Hepatic stellate cell (primary cell): Measurements from ENCODE around the gene DPP6.
"Not testable (repeated sequence)": the region's sequence is repeated elsewhere in the genome, so short reads cannot be mapped to it uniquely, and the experiment has no call there.

Experiments
- DNase-seq: peaks from one replicate; pipeline ENCODE4 v3.0.0; 2011; ENCODE audit warnings: low spot score

The DPP6 gene

DNA sequence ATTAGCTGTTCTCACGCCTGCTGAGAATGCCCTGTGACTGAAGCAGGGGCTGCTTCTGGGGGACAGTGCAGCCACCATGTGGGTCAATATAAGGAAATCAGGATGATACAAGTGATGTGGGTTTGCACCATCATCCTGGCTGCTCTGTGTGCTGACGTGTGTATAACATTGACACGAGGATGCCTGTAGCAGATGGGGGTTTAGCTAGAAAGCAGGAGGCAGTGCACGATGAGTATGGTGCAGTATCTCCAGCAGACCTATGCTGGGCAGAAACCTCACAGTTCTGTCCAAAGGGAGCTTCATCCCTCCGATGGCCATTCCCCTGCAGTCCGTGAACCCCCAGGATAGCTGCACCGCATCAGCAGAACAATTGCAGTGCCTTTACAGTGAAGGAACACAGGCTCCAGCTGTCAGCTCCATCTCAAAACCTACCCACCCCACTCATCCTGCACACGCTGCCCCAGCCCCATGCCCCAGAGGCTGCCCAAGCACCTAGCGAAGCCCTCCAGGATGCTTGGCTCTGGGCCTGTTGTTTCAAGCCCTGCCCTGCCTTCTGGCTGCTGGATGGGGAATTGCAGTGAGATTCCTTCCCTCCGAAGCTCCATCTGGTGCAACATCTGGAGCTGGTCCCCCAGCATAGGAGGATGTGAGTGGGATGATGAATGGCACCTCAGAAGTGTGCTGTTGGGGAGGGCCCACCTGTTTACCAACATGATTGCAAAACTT, 96.8 kb downstream of the DPP6 start:
- DNase-seq: not testable (repeated sequence)

GRCh38 chr7:154150656-154151055, 98.5 kb downstream of the DPP6 start:
- DNase-seq: not testable (repeated sequence)

GRCh38 chr7:154151306-154151705, 99.1 kb downstream of the DPP6 start:
- DNase-seq: not testable (repeated sequence)

GRCh38 chr7:154155928-154156327, 103.7 kb downstream of the DPP6 start:
- not testable (repeated sequence) for DNase-seq

DNA sequence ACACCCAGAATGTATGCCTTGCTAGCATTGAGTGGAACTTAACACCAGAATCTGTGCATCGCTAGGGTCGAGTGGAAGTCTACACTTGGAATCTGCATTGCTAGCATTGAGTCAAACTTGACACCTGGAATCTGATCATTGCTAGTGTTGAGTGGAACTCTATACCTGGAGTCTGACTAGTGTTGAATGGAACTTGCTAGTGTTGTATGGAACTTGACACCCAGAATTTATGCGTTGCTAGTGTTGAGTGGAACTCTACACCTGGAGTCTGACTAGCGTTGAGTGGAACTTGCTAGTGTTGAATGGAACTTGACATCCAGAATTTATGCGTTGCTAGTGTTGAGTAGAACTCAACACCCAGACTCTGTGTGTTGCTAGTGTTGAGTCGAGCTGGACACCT, 110.7 kb downstream of the DPP6 start:
- DNase-seq: not testable (repeated sequence)

DNA sequence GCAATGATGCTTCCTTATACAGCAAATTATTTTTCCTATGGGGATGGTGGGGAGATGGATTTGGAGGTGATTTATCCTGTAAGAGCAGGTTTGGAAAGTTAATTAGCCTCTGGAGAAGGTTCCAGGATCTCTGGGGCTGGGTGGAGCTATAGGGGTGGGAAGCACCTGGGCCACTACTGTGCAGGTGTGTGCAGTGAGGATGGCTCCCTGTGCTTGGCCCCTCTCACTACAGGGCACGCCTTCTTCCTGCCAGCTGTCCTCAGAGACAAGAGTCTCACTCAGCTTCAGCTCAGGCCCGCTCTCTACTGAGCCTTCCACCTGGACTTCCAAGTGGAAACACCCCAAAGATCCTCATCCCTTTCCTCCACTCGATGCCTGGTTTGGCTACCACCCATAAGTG, 111.4 kb downstream of the DPP6 start:
- not testable (repeated sequence) for DNase-seq

DNA sequence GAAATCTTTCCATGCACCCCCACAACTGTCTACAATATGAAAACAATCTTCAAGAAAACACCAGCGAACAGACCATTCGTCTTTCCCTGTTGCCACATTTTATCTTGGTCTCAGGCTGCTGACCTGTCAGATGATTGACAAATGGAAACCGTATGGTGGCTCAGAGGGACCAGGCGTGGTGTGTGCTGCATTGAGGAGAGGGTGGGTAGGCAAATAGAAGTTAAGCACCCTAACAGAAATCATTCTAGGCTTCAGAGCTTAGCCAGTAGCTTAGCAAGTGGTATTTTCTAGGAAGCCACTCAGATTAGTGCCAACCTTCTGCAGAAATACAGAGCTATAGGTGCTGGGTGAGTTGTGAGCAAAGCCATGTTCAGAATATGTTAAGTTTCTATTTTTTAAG, 114.9 kb downstream of the DPP6 start:
- DNase-seq: no peak

GRCh38 chr7:154167807-154168206, 115.6 kb downstream of the DPP6 start:
- DNase-seq: no peak

- DNase-seq: no peak
These were observed 119.2 kb downstream of the DPP6 start for GRCh38 chr7:154171422-154171821.

DNA sequence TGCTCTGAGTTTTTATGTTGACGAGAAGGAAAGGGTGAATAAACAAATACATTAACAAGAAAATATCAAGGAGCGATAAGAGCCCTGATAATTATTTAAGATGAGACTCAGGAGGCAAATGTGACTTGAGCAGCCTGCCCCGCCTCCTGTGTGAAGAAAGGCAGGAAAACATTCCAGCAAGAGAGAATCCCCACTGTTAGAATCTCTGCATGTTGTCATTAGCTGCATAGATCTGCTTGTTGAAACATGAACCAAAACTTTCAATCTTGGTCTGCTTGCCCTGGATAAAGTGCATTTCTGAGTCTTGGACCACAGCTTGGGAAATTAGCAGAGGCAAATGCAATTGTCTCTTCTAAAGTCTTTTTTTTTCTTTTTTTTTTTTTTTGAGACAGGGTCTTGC, 120.0 kb downstream of the DPP6 start:
- DNase-seq: no peak

GRCh38 chr7:154177584-154177983, 125.4 kb downstream of the DPP6 start:
- DNase-seq: no peak

- no peak for DNase-seq
These were observed 126.7 kb downstream of the DPP6 start for GRCh38 chr7:154178895-154179294.

- DNase-seq: no peak
These were observed 131.3 kb downstream of the DPP6 start for GRCh38 chr7:154183482-154183881.

GRCh38 chr7:154183946-154184345, 131.7 kb downstream of the DPP6 start:
- no peak for DNase-seq

DNA sequence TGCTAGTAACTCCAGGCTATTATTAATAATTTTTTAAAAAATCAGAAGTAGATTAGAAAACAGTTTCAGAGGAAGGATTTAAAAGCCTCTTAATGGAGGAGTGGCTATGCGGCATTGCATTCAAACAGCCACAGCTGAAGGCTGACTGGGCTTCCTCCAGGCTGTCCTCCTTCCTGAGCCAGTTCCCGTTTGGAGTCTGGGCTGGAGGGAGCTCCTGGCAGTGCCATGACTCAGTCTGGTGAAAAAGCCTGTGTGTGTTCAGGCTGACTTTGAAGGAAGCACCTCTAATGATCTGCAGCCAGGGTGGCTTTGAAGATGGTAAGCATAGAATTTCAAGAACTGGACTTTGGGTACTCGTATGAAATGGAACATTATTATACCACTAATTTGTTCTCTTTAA, 134.6 kb downstream of the DPP6 start:
- DNase-seq: no peak

DNA sequence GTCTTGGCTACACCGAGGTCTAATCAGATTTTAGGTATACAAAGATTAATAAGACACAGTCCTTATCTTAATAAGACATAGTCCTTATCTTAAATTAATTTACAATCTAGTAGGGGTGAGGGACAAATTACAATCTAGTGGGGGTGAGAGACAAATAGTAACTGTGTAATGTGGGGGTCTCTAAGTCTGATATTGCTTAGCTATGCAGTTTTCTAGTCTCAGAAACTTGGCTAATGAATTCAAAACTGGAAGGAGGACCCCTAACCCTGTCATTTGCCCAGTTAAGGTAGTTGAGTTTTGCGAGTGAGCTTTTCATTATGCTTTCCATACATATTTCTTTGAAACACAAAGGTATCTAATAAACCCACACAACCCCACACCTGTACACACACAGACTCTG, 136.1 kb downstream of the DPP6 start:
- no peak for DNase-seq

- DNase-seq: no peak
These were observed 143.1 kb downstream of the DPP6 start for GRCh38 chr7:154195266-154195665.

- no peak for DNase-seq
These were observed 146.3 kb downstream of the DPP6 start for GRCh38 chr7:154198481-154198880.

DNA sequence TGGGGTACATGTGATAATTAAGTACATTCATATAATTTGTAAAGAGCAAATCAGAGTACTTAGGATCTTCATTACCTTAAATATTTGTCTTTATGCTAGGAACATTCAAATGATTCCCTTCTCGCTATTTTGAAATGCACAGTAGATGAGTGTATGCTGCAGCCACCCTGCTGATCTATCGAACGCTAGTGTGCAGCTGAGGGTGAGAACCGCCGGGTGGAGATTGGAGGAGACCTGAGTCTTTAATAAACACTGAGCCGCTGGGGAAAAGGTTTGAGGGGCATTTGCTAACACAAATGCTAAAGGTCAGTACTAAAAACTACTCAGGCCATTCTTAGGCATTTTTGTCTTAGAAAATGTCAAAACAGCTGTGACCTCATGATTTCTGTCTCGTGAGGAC, 148.0 kb downstream of the DPP6 start:
- DNase-seq: no peak

DNA sequence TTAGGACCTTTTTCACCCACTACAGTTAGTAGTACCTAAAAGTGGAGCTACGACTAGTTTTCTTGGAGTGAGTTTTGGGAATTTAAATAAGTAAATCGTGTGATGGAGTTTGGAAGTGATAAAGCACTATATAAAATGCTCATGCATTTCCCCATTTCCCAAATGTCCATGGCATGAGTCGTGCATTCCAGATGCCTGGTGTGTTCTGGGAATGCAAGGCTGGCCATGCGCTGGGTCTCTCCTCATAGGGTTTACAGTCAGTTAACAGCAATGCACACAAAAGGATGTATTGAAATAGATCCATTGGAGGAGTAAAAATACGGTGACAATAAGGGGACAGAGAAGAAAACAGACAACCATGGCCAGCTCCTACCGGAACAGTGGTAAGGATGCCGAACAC, 149.8 kb downstream of the DPP6 start:
- DNase-seq: no peak

GRCh38 chr7:154204046-154204445, 151.8 kb downstream of the DPP6 start:
- DNase-seq: no peak

DNA sequence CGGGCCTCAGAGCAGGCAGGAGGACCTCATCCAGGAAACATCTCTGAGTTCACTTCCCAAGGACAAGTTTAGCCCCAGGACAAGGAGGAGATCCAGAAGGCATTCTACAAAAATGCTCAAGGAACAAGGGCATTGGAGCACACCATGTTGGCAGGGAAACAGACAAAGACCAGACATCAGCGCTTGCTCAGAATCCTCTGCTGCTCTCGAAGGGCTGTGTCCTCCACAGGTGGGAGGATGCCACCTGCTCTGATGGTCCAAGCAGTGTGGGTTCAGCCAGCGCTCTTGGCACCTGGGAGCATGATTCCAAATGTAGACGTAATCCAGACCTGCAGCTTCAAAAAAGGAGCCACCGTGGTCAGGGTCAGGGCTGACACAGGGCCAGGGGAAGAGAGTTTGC, 160.7 kb downstream of the DPP6 start:
- DNase-seq: no peak

DNA sequence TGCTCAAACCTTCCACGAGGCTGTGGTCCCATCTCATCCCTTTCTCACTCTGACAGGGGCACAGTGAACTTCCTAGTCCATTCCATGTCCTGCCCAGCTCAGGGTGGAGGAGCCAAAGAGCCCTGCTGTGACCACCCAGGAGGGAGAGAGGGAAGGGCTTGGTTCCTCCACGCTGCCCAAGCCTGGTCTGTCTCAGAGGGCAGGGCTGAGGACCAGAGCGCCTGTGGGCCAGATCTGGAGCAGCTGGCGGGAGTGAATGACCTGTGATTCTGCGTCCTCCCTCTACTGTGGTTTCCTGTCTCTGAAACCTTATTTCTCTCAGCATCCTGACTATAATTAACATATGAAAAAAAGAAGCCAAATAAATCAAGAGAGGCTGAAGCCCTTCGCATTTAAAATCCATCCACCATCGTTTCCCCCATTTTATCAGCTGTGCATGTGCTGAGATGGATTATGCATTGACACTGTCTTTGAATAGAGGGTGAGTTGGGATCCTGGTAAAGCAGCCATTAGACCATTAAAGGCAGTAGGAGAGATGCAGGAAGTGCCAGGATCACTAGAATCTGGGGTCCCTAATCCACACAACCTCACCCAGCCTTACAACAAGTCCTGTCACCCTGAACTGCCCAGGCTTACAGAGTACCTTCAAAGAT, 165.6 kb downstream of the DPP6 start:
- DNase-seq: no peak

- no peak for DNase-seq
These were observed 179.5 kb downstream of the DPP6 start for GRCh38 chr7:154231732-154232131.
